Measurements from ENCODE around the gene SURF6.

DNA sequence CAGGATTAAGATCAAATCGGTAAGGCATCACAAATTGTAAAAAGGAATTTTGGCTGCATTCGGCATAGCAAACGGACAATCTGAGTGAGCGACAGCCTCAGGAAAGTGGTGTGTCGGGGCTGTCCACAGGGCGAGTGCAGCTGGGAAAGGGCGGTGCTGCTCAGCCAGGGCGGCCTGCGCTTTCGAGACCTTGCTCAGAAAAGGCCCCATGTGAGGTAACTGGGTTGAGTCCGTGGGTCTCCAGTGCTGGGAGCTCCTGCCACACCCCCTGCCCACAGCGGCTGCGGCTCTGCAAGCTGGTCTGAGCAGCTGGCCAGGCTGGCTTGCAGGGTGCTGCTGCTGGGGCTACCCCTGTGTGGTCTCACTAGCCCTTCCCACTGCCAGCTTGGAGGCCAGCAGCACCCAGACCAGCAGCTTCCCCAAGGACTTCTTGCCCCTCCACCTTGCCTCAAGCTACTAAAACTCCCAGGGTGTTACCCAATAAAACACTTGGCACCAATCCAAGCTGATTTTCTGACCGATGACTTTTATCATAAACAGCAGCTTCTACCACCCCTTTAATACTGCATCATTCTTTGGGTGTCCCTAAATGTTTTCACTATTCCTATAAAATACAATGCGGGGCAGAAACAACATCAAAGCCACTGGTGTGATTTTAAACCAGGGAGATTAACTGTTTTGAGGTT lies 26.5 kb upstream of the SURF6 start:
- TF ChIP-seq SP1 (IDR thresholded peaks at IDR 0.05) (no peak), L3MBTL2 (conservative IDR thresholded peaks at IDR 0.05) (no peak), FOXK2 (IDR thresholded peaks at IDR 0.05) (no peak), HDGF (IDR thresholded peaks at IDR 0.05; ENCODE audit: borderline replicate concordance) (no peak)

Measured in HEK293T (cell line).